Astrocyte (in vitro differentiated cells and primary cell): Measurements from ENCODE around the gene RNF144A.

Experiments used
- EZH2 ChIP-seq: IDR thresholded peaks from 2 replicates; pipeline ENCODE4 v1.6.1; 2012; ENCODE audit warnings: mild to moderate bottlenecking, low read length, inconsistent platforms; ENCODE audit not compliant: insufficient read depth
- TF ChIP-seq, protein P1 (sequence below): IDR thresholded peaks from 2 replicates; pipeline ENCODE4 v1.5.1; 2011; ENCODE audit warnings: low read depth, mild to moderate bottlenecking, inconsistent platforms, low read length, moderate library complexity; ENCODE audit not compliant: insufficient read depth

DNA sequence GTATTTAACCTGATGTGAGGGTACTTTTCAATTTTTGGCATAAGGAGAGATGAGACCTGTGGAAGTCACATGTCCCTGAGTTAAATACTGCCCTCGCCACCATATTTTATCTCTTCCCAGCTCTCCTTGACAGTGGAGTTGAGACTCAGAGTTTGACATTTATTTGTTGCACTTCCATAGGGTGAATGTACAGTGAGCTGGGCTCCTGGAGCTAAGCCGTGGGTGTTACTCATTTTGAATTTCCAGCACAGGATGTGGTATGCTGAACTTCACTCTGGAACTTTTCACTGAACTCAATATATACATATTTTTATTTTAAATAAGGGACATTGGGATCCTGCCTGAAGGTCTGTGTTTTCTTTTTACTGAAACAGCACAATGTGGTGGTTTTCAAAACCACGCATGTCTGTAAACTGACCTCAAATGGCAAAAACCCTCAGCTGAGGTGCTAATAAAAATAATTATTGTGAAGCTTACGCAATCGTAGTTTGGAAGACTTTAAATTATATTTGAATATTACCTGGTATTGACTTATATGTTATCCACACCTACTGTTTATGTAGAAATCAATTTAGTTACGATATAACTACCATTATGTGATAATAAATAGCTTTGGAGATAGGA lies 12.1 kb downstream of the RNF144A start:
- no peak for TF ChIP-seq EZH2
- TF ChIP-seq, protein P1, sequence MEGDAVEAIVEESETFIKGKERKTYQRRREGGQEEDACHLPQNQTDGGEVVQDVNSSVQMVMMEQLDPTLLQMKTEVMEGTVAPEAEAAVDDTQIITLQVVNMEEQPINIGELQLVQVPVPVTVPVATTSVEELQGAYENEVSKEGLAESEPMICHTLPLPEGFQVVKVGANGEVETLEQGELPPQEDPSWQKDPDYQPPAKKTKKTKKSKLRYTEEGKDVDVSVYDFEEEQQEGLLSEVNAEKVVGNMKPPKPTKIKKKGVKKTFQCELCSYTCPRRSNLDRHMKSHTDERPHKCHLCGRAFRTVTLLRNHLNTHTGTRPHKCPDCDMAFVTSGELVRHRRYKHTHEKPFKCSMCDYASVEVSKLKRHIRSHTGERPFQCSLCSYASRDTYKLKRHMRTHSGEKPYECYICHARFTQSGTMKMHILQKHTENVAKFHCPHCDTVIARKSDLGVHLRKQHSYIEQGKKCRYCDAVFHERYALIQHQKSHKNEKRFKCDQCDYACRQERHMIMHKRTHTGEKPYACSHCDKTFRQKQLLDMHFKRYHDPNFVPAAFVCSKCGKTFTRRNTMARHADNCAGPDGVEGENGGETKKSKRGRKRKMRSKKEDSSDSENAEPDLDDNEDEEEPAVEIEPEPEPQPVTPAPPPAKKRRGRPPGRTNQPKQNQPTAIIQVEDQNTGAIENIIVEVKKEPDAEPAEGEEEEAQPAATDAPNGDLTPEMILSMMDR, result no peak
